Lung (tissue), 12 donors: ENCODE measurements around the gene RBM26. TPM values are rescaled to one million over a fixed set of nuclear protein-coding genes. Genes with fewer than 3 reads are reported as not detected.

ENCODE experiments used
- ATAC-seq: fragments of 200-7000 bp; cut with Tn5 transposase; one replicate; pipeline ENCODE4 v1.9.1; 2020; ENCODE audit warnings: moderate number of reproducible peaks; ENCODE audit not compliant: insufficient read depth, low FRiP score
- DNase-seq, 3 donors: peaks; one replicate each; pipeline ENCODE4 v3.0.0-alpha.2; 2013 to 2017
- H3K27ac ChIP-seq, 2 donors: one replicate each; pipeline ENCODE4 v1.5.1; 2013; ENCODE audit warnings: mild to moderate bottlenecking in 2 of 2, moderate library complexity in 2 of 2, control low read depth in 1 of 2, inconsistent platforms in 1 of 2, low read depth in 1 of 2, low read length in 1 of 2
- H3K27me3 ChIP-seq, 3 donors: one replicate each; pipeline ENCODE4 v1.5.1; 2013; ENCODE audit warnings: low read length in 2 of 3; ENCODE audit not compliant: control insufficient read depth in 3 of 3, insufficient read depth in 3 of 3
- H3K36me3 ChIP-seq, 4 donors: one replicate each; pipeline ENCODE4 v1.5.1; 2013; ENCODE audit warnings: low read length in 4 of 4, mild to moderate bottlenecking in 1 of 4, moderate library complexity in 1 of 4; ENCODE audit not compliant: control insufficient read depth in 4 of 4, insufficient read depth in 4 of 4
- H3K4me1 ChIP-seq, 5 donors: one replicate each; pipeline ENCODE4 v1.5.1; 2013; ENCODE audit warnings: low read length in 5 of 5, mild to moderate bottlenecking in 2 of 5, moderate library complexity in 1 of 5; ENCODE audit not compliant: control insufficient read depth in 5 of 5, insufficient read depth in 5 of 5
- H3K4me3 ChIP-seq: one replicate; pipeline ENCODE4 v1.5.1; 2013; ENCODE audit warnings: mild to moderate bottlenecking, control low read depth, moderate library complexity
- H3K9ac ChIP-seq, 2 donors: one replicate each; pipeline ENCODE4 v1.5.1; 2013; ENCODE audit warnings: low read length in 2 of 2, control low read depth in 1 of 2; ENCODE audit not compliant: insufficient read depth in 1 of 2
- H3K9me3 ChIP-seq, 4 donors: one replicate each; pipeline ENCODE4 v1.5.1; 2013; ENCODE audit warnings: low read length in 3 of 4, mild to moderate bottlenecking in 1 of 4, moderate library complexity in 1 of 4; ENCODE audit not compliant: control insufficient read depth in 4 of 4, insufficient read depth in 3 of 4
- WGBS, 2 donors: extraction: QIAGEN DNeasy Blood & Tissue Kit; methylation state at CpG; one replicate each; pipeline ENCODE4 v1.1.7; 2013; 5-methylcytosine and 5-hydroxymethylcytosine counted together
- polyA plus RNA-seq, 2 donors: library from polyadenylated mRNA; stranded (reverse); fragments of 200-250 nt; gene quantifications; one replicate each; pipeline ENCODE4 v1.2.1, GENCODE V29; 2013
- total RNA-seq, 2 donors: library from RNA; depleted of rRNA in 1 of 2; stranded (reverse); fragments of >200 nt in 1 of 2; gene quantifications; one replicate each; pipeline ENCODE4 v1.2.1, GENCODE V29; 2014 to 2021
- TF ChIP-seq, protein P1 (sequence below): IDR thresholded peaks from 2 replicates; pipeline ENCODE4 v1.5.1; 2012; ENCODE audit warnings: mild to moderate bottlenecking; ENCODE audit errors: control extremely low read depth, extremely low read depth
- donor health status: control.
- donor health status: control.
- donor health status: Bipolar disorder and iron deficiency.
- donor health status: healthy.
- donor health status: DM: yes; HTN: yes; CAD: no.

RBM26 gene
- total and polyA plus RNA-seq, 4 donors = 12.9 to 91.8 (median 32.3) TPM

GRCh38 chr13:79432992-79433391, 26.9 kb upstream of the RBM26 start:
- DNase-seq (no peak), ATAC-seq (no peak)
- H3K9me3 ChIP-seq = no peaks in the 10 kb centered on the region
- H3K36me3 ChIP-seq = no peaks in the 10 kb centered on the region
- no peaks in the 10 kb centered on the region for H3K27me3 ChIP-seq
- TF ChIP-seq, protein P1, sequence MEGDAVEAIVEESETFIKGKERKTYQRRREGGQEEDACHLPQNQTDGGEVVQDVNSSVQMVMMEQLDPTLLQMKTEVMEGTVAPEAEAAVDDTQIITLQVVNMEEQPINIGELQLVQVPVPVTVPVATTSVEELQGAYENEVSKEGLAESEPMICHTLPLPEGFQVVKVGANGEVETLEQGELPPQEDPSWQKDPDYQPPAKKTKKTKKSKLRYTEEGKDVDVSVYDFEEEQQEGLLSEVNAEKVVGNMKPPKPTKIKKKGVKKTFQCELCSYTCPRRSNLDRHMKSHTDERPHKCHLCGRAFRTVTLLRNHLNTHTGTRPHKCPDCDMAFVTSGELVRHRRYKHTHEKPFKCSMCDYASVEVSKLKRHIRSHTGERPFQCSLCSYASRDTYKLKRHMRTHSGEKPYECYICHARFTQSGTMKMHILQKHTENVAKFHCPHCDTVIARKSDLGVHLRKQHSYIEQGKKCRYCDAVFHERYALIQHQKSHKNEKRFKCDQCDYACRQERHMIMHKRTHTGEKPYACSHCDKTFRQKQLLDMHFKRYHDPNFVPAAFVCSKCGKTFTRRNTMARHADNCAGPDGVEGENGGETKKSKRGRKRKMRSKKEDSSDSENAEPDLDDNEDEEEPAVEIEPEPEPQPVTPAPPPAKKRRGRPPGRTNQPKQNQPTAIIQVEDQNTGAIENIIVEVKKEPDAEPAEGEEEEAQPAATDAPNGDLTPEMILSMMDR = no peak
- H3K27ac ChIP-seq = no peak overlapping the region
- H3K4me3 ChIP-seq = no peak overlapping the region
- no peak overlapping the region for H3K9ac ChIP-seq
- no peaks in the 10 kb centered on the region for H3K4me1 ChIP-seq
- WGBS, 2 donors = 96 to 97% methylated on average over 11 of the region's 11 CpGs

GRCh38 chr13:79432086-79432485, 26.0 kb upstream of the RBM26 start:
- Histone ChIP-seq H3K27me3 (no peaks in the 10 kb centered on the region), H3K4me3 (no peak overlapping the region), H3K9me3 (no peaks in the 10 kb centered on the region), H3K27ac (no peak overlapping the region), H3K4me1 (no peaks in the 10 kb centered on the region), H3K36me3 (no peaks in the 10 kb centered on the region), H3K9ac (no peak overlapping the region)
- 94 to 96% methylated on average over 6 of the region's 6 CpGs for WGBS, 2 donors
- DNase-seq (no peak), ATAC-seq (no peak)
- TF ChIP-seq, protein P1 = no peak

- no peaks in the 10 kb centered on the region for H3K27me3 ChIP-seq
- no peaks in the 10 kb centered on the region for H3K36me3 ChIP-seq
- H3K9me3 ChIP-seq = no peaks in the 10 kb centered on the region
- TF ChIP-seq, protein P1 = no peak
- no peak overlapping the region for H3K4me3 ChIP-seq
- no peak overlapping the region for H3K9ac ChIP-seq
- H3K27ac ChIP-seq = no peak overlapping the region
- ATAC-seq (no peak), DNase-seq (no peak)
- H3K4me1 ChIP-seq = no peaks in the 10 kb centered on the region
Observed at GRCh38 chr13:79429309-79429708, 23.3 kb upstream of the RBM26 start.

GRCh38 chr13:79427883-79428282, 21.8 kb upstream of the RBM26 start:
- H3K27me3 ChIP-seq = no peaks in the 10 kb centered on the region
- no peaks in the 10 kb centered on the region for H3K9me3 ChIP-seq
- H3K27ac ChIP-seq = no peak overlapping the region
- TF ChIP-seq, protein P1 = no peak
- H3K4me3 ChIP-seq = no peak overlapping the region
- no peak for DNase-seq
- H3K36me3 ChIP-seq = no peaks in the 10 kb centered on the region
- ATAC-seq = no peak
- 68 to 72% methylated on average over 2 of the region's 2 CpGs for WGBS, 2 donors
- no peaks in the 10 kb centered on the region for H3K4me1 ChIP-seq
- no peak overlapping the region for H3K9ac ChIP-seq
